Suprapubic skin (tissue), 4 donors: ENCODE measurements around the gene RPL15. TPM values are rescaled to one million over a fixed set of nuclear protein-coding genes. Genes with fewer than 3 reads are reported as not detected.

Experiments used
- DNase-seq, 2 donors: peaks; one replicate each; pipeline ENCODE4 v3.0.0-alpha.2; 2019; ENCODE audit warnings: low spot score in 2 of 2
- H3K27ac ChIP-seq: fragments of 200-600 bp; sonication (generic); one replicate; pipeline ENCODE4 v1.5.1; 2019
- H3K27me3 ChIP-seq: fragments of 200-600 bp; sonication (generic); one replicate; pipeline ENCODE4 v1.5.1; 2019
- H3K36me3 ChIP-seq: fragments of 200-600 bp; sonication (generic); one replicate; pipeline ENCODE4 v1.5.1; 2019
- H3K4me1 ChIP-seq: fragments of 200-600 bp; sonication (generic); one replicate; pipeline ENCODE4 v1.5.1; 2019
- H3K4me3 ChIP-seq: fragments of 200-600 bp; sonication (generic); one replicate; pipeline ENCODE4 v1.5.1; 2019; ENCODE audit warnings: mild to moderate bottlenecking
- H3K9me3 ChIP-seq: fragments of 200-600 bp; sonication (generic); one replicate; pipeline ENCODE4 v1.5.1; 2019
- CTCF ChIP-seq, 2 donors: fragments of 200-600 bp in 1 of 2; fragments of 450-650 bp in 1 of 2; sonication (generic) in 1 of 2; IDR thresholded peaks; one replicate each; pipeline ENCODE4 v1.5.1; 2016 to 2019; ENCODE audit warnings: antibody characterized with exemption in 2 of 2, mild to moderate bottlenecking in 1 of 2, moderate library complexity in 1 of 2
- EP300 ChIP-seq: sonication (generic); formaldehyde crosslinking; IDR thresholded peaks from one replicate; pipeline ENCODE4 v1.6.1; 2017; ENCODE audit warnings: antibody characterized with exemption
- POLR2A ChIP-seq, 2 donors: fragments of 450-650 bp; IDR thresholded peaks; one replicate each; pipeline ENCODE4 v1.6.1; 2017; ENCODE audit warnings: antibody characterized with exemption in 2 of 2, mild to moderate bottlenecking in 2 of 2, moderate library complexity in 2 of 2
- POLR2AphosphoS5 ChIP-seq, 3 donors: sonication (generic); formaldehyde crosslinking; IDR thresholded peaks; one replicate each; pipeline ENCODE4 v1.6.1; 2017; ENCODE audit warnings: antibody characterized with exemption in 3 of 3
- WGBS: methylation state at CpG from one replicate; pipeline ENCODE4 v1.1.5; 2018; 5-methylcytosine and 5-hydroxymethylcytosine counted together
- total RNA-seq, 4 donors: library from RNA; depleted of rRNA; stranded (reverse); fragments of >200 nt; gene quantifications; one replicate each; pipeline ENCODE4 v1.1.0, GENCODE V29; 2016

RPL15 gene
- total RNA-seq, 4 donors from 2014 or later: 1,650 to 2,624 (median 2,399) TPM

GRCh38 chr3:23889950-23890349 lies 27.0 kb upstream of the RPL15 start:
- DNase-seq: no peak
- Histone ChIP-seq H3K4me3 (no peak overlapping the region), H3K9me3 (no peaks in the 10 kb centered on the region), H3K4me1 (peaks cover 9% of the 10 kb centered on the region), H3K36me3 (peaks cover 13% of the 10 kb centered on the region), H3K27me3 (no peaks in the 10 kb centered on the region), H3K27ac (no peak overlapping the region)
- WGBS: 83% methylated on average over 5 of the region's 5 CpGs
- TF ChIP-seq POLR2AphosphoS5 (IDR thresholded peaks at IDR 0.05): no peak
- no peak for TF ChIP-seq EP300

DNA sequence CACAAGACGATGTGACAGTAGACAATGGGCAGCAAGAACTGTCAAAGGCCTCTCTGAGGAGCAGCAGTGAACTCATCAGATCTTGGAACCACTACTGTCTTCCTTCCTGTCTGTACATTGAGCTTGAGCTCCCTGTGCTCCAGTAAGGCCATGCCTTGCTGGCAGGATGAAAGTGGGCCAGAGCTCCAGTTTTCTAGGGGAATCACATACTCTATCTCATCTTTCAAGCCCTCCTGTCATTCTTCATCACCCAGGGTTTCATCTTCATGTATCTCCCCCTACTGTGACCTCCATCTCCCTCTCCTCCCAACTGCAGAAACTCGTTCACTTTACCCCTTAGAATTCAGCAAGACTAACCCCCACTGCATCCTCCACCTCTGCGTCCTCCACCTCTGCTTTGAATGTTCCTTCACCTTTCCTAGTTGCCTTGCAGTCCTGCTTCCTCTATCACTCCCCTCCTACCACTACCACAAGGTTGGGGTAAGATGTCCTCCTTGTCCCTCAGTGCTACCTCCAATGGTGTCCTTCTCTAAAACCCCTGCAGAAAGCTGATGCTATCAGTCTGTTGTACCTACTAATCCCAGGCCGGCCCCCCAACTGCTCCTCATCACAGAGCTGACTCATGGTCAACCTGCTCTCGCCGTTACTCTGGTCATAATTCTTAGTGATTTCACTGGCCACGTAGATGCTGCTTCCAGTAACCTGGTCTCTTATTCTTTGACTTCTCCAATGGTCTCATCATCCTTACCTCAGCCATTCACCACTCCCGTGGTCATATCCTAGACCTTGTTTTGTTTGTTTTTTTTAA lies 22.5 kb upstream of the RPL15 start:
- H3K27me3 ChIP-seq: no peaks in the 10 kb centered on the region
- no peak for TF ChIP-seq CTCF (IDR thresholded peaks at IDR 0.05)
- TF ChIP-seq POLR2AphosphoS5 (IDR thresholded peaks at IDR 0.05): no peak
- no peak for TF ChIP-seq EP300
- TF ChIP-seq POLR2A (IDR thresholded peaks at IDR 0.05): no peak
- H3K27ac ChIP-seq: no peak overlapping the region
- WGBS: 88% methylated on average over 8 of the region's 8 CpGs
- peaks cover 1% of the 10 kb centered on the region for H3K4me1 ChIP-seq
- H3K9me3 ChIP-seq: no peaks in the 10 kb centered on the region
- H3K4me3 ChIP-seq: no peak overlapping the region
- no peak for DNase-seq
- H3K36me3 ChIP-seq: peaks cover 13% of the 10 kb centered on the region

DNA sequence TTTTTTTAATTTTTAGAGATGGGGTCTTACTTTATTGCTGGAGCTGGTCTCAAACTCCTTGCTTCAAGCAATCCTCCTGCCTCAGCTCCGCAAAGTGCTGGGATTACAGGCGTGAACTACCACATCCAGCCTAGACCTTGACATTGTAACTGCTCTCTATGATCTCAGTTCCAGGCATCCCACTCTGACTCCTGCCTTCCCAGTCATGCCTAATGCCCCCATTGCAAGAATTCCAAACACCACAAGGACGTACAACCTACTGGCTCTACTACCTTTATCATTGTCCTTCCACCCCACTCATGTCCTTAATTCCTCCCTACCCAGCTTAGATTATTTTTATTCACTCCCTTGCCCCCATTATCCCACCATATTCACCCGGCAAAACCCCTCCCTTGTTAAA lies 21.8 kb upstream of the RPL15 start:
- Histone ChIP-seq H3K27ac (no peak overlapping the region), H3K4me3 (no peak overlapping the region), H3K4me1 (no peaks in the 10 kb centered on the region), H3K27me3 (no peaks in the 10 kb centered on the region), H3K36me3 (peaks cover 16% of the 10 kb centered on the region), H3K9me3 (no peaks in the 10 kb centered on the region)
- WGBS: 95% methylated on average over 4 of the region's 4 CpGs
- no peak for DNase-seq
- no peak for TF ChIP-seq POLR2A (IDR thresholded peaks at IDR 0.05)
- no peak for TF ChIP-seq POLR2AphosphoS5 (IDR thresholded peaks at IDR 0.05)
- TF ChIP-seq EP300: no peak
- no peak for TF ChIP-seq CTCF (IDR thresholded peaks at IDR 0.05)

- Histone ChIP-seq H3K4me3 (no peak overlapping the region), H3K36me3 (peaks cover 11% of the 10 kb centered on the region), H3K9me3 (no peaks in the 10 kb centered on the region), H3K27me3 (no peaks in the 10 kb centered on the region), H3K4me1 (no peaks in the 10 kb centered on the region), H3K27ac (no peak overlapping the region)
- WGBS: 76% methylated on average over 6 of the region's 6 CpGs
- no peak for DNase-seq
- TF ChIP-seq EP300: no peak
- no peak for TF ChIP-seq POLR2AphosphoS5 (IDR thresholded peaks at IDR 0.05)
- no peak for TF ChIP-seq POLR2A (IDR thresholded peaks at IDR 0.05)
- no peak for TF ChIP-seq CTCF (IDR thresholded peaks at IDR 0.05)
Observed at GRCh38 chr3:23900744-23901143, 16.2 kb upstream of the RPL15 start.

DNA sequence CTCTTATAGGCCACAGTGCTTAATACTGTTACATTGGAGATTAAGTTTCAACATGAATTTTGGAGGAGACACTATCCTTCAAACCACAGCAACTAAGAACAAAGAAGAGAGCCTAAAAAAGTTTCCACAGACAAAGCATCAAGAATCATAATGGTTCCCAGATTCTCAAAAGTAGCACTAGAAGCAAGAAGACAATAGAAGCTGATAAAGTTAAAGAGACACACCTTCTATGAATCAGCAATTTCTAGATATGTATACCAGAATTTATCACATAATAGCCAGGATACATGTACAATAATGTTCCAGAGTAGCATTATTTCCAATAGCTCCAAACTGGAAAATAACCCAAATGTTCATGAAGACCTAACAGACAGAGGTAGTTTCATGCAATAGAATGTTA lies 12.4 kb upstream of the RPL15 start:
- Histone ChIP-seq H3K4me1 (no peaks in the 10 kb centered on the region), H3K27ac (no peak overlapping the region), H3K36me3 (peaks cover 15% of the 10 kb centered on the region), H3K4me3 (no peak overlapping the region), H3K27me3 (no peaks in the 10 kb centered on the region), H3K9me3 (no peaks in the 10 kb centered on the region)
- TF ChIP-seq POLR2A (IDR thresholded peaks at IDR 0.05): no peak
- no peak for TF ChIP-seq CTCF (IDR thresholded peaks at IDR 0.05)
- no peak for TF ChIP-seq POLR2AphosphoS5 (IDR thresholded peaks at IDR 0.05)
- TF ChIP-seq EP300: no peak
- DNase-seq: no peak
